ENCODE results near the gene CCDC102B.

CCDC102B gene

DNA sequence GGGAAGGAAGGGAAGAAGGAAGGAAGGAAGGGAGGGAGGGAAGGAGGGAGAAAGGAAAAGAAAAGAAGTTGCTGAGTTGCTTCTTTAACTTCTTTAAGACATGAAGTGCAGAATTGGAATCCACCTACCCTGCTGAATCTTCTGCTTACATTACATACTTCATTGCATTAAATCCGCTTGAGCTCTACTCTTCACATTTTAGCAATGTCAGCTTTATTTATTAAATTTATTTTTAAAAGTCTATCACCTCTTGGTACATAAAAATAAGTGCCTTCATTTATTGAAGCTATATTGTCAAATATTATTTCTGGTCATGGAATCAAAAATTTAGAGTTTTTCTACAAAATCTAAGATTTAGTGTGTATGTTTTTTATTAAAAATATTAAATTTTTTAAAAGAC, 284.6 kb downstream of the CCDC102B start:
- Histone ChIP-seq H3K9ac (ENCODE audit: low read depth, low read length) (no peak overlapping the region), H3K4me1 (ENCODE audit: insufficient read depth, low read length) (no peaks in the 10 kb centered on the region), H3K9me3 (ENCODE audit: control insufficient read depth, insufficient read depth, low read length) (no peaks in the 10 kb centered on the region), H3K36me3 (ENCODE audit: insufficient read depth, low read length) (no peaks in the 10 kb centered on the region)

DNA sequence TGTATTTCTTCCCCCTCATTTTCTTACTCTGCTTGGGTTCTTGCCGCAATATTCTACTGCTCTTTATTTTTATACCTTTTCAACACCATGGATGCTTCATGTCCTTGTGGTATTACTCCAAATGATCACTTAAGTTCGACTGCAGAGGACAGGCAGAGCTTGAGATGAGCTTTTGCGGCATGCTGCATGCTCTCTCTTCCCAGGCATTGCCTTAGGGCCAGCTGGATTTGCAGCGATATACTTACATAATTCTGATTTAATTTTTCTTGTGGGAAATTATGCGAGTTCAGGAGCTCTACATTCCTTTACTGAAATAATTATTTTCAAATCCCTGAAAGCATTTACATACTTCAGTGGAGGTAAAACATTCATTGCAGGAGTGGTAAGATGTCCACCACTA, 288.1 kb downstream of the CCDC102B start:
- Histone ChIP-seq H3K9ac (ENCODE audit: low read depth, low read length) (no peak overlapping the region), H3K9me3 (ENCODE audit: control insufficient read depth, insufficient read depth, low read length) (no peaks in the 10 kb centered on the region), H3K4me1 (ENCODE audit: insufficient read depth, low read length) (no peaks in the 10 kb centered on the region), H3K36me3 (ENCODE audit: insufficient read depth, low read length) (no peaks in the 10 kb centered on the region)

DNA sequence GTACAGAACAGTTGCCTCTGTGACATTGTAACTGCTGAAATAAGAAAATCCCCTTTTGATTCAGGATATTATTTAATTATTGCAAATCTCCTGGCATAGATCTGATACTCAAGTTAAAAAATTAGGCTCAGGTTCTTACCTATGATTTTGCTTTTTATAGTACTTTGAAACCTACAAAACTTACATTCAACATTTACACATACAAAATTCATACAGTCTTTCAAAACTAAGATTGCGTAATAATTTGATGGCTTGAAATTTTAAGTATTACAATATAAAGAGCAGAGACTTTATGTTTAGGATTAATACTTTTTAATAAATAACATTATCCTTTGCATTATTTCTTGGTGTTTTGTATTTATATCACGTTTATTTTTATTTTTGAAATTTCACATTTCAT, 291.1 kb downstream of the CCDC102B start:
- Histone ChIP-seq H3K9me3 (ENCODE audit: control insufficient read depth, insufficient read depth, low read length) (no peaks in the 10 kb centered on the region), H3K36me3 (ENCODE audit: insufficient read depth, low read length) (no peaks in the 10 kb centered on the region), H3K4me1 (ENCODE audit: insufficient read depth, low read length) (no peaks in the 10 kb centered on the region), H3K9ac (ENCODE audit: low read depth, low read length) (no peak overlapping the region)

DNA sequence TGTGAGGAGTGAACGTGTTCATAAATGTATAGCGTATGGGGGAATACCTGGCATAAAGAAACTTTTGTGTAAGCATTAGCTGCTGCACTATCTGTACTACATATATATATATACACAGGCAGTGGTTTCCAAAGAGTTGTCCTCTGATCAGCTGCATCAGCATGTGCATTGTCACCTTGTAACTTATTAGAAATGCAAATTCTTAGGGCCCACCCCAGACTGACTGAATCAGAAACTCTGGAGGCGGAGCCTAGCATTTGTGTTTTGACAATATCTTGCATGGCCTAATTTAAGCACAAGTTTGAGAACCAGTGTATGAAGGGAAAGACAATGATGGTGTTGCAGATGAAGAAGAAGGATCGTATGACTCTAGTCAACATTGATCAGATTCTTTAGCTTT, 299.5 kb downstream of the CCDC102B start:
- no peaks in the 10 kb centered on the region for H3K9me3 ChIP-seq (ENCODE audit: control insufficient read depth, insufficient read depth, low read length)
- H3K36me3 ChIP-seq (ENCODE audit: insufficient read depth, low read length), result no peaks in the 10 kb centered on the region
- no peaks in the 10 kb centered on the region for H3K4me1 ChIP-seq (ENCODE audit: insufficient read depth, low read length)
- no peak overlapping the region for H3K9ac ChIP-seq (ENCODE audit: low read depth, low read length)

DNA sequence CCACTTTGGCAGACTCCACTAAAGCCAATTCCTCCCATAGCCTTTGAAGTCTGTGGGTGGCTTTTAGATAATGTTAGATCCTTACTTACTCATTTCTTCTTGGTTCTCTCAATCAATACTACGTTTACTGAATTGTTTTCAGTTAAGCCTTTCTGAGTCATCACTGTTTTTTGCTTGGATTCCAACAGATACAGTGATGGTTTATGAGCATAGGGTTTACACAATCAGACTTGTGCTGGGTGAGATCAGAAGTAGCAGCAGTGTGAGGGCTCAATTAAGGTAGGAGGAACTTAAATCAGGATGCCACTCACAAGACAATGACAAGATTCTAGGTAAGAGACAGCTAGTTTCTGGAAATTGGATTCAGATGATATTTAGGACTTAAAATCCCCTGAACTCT, 305.1 kb downstream of the CCDC102B start:
- H3K9me3 ChIP-seq (ENCODE audit: control insufficient read depth, insufficient read depth, low read length), result no peaks in the 10 kb centered on the region
- H3K36me3 ChIP-seq (ENCODE audit: insufficient read depth, low read length), result no peaks in the 10 kb centered on the region
- H3K9ac ChIP-seq (ENCODE audit: low read depth, low read length), result no peak overlapping the region
- no peaks in the 10 kb centered on the region for H3K4me1 ChIP-seq (ENCODE audit: insufficient read depth, low read length)

Data from ES-I3 (cell line).